BLaER1 (cell line): ENCODE data around the gene IL17A.

Source experiments
- H3K27ac ChIP-seq: shearing (Covaris generic); formaldehyde crosslinking; 2 replicates; pipeline ENCODE4 v1.8.1; 2022
- H3K27me3 ChIP-seq: shearing (Covaris generic); formaldehyde crosslinking; 2 replicates; pipeline ENCODE4 v1.8.1; 2022
- H3K36me3 ChIP-seq: shearing (Covaris generic); formaldehyde crosslinking; 2 replicates; pipeline ENCODE4 v1.8.1; 2022
- H3K4me1 ChIP-seq: shearing (Covaris generic); formaldehyde crosslinking; 2 replicates; pipeline ENCODE4 v1.8.1; 2022
- H3K4me2 ChIP-seq: shearing (Covaris generic); formaldehyde crosslinking; 2 replicates; pipeline ENCODE4 v1.8.1; 2022
- H3K4me3 ChIP-seq: shearing (Covaris generic); formaldehyde crosslinking; 2 replicates; pipeline ENCODE4 v1.8.1; 2022
- H3K9ac ChIP-seq: shearing (Covaris generic); formaldehyde crosslinking; 2 replicates; pipeline ENCODE4 v1.8.1; 2022
- H3K9me3 ChIP-seq: shearing (Covaris generic); formaldehyde crosslinking; 2 replicates; pipeline ENCODE4 v1.8.1; 2022
- H4K20me1 ChIP-seq: shearing (Covaris generic); formaldehyde crosslinking; 2 replicates; pipeline ENCODE4 v1.8.1; 2022
- Cebpa-rat ChIP-seq: shearing (Covaris generic); IDR thresholded peaks from 2 replicates; pipeline ENCODE4 v1.8.1; 2022

The IL17A gene

GRCh38 chr6:52233975-52234823 is 48.0 kb downstream of the IL17A start:
- no peaks in the 10 kb centered on the region for H4K20me1 ChIP-seq
- no peaks in the 10 kb centered on the region for H3K9me3 ChIP-seq
- TF ChIP-seq Cebpa-rat, result no peak
- H3K4me3 ChIP-seq, result no peak overlapping the region
- no peak overlapping the region for H3K9ac ChIP-seq
- H3K4me1 ChIP-seq, result 0 out of 2 replicates have a peak, but pooled peaks cover 5% of the 10 kb centered on the region
- H3K27me3 ChIP-seq, result no peaks in the 10 kb centered on the region
- H3K4me2 ChIP-seq, result 0 out of 2 replicates have a peak overlapping the region, but pooled peaks have one; percentile 4
- no peaks in the 10 kb centered on the region for H3K36me3 ChIP-seq
- no peak overlapping the region for H3K27ac ChIP-seq
